Endothelial cell of umbilical vein (primary cell): ENCODE data around the gene KIFAP3. TPM values are rescaled to one million over a fixed set of nuclear protein-coding genes. Genes with fewer than 3 reads are reported as not detected.

Source experiments
- BruUV-seq: library from RNA; stranded (reverse); fragments of 400-500 nt; replicated peaks from 2 replicates; lab custom pipeline; 2021; lab: Mats Ljungman, UMichigan
- CTCF ChIA-PET: fragments of 300-600, 350-600 bp; sonication (Branson Sonifier 250); formaldehyde crosslinking; loops from one replicate; lab custom pipeline; 2021; ENCODE audit warnings: antibody characterized with exemption, inconsistent platforms; lab: Charles Lee
- POLR2A ChIA-PET: fragments of 300-600, 350-600 bp; sonication (Branson Sonifier 250); formaldehyde crosslinking; loops from one replicate; lab custom pipeline; 2021; ENCODE audit warnings: antibody characterized with exemption, inconsistent platforms; lab: Charles Lee
- DNase-seq: peaks from one replicate; pipeline ENCODE4 v3.0.0-alpha.2; 2011; ENCODE audit warnings: low read depth, low spot score
- FAIRE-seq: peaks from 2 replicates; lab custom pipeline; 2011; peaks lifted over from hg19 to GRCh38; lab: Jason Lieb, UNC
- H2AFZ ChIP-seq: 2 replicates; pipeline ENCODE4 v1.6.0; 2012; ENCODE audit warnings: low read depth, low read length, control low read depth, inconsistent platforms
- H3K27ac ChIP-seq: 2 replicates; pipeline ENCODE4 v1.5.1; 2011; ENCODE audit warnings: low read depth, mild to moderate bottlenecking, control low read depth, low read length, moderate library complexity; ENCODE audit not compliant: insufficient read depth
- H3K27me3 ChIP-seq, 2 experiments: 2 replicates each; pipeline versions ENCODE4 v1.6.0 to v1.6.1; 2011; ENCODE audit warnings: low read length in 2 of 2, mixed read lengths in 1 of 2; ENCODE audit not compliant: control insufficient read depth in 2 of 2, insufficient read depth in 2 of 2
- H3K36me3 ChIP-seq, 2 experiments: 2 replicates in 1 of 2; 3 replicates in 1 of 2; pipeline ENCODE4 v1.5.1; 2011; ENCODE audit warnings: low read length in 2 of 2, mild to moderate bottlenecking in 1 of 2, moderate library complexity in 1 of 2; ENCODE audit not compliant: control insufficient read depth in 2 of 2, insufficient read depth in 2 of 2; ENCODE audit errors: extremely low read depth in 1 of 2
- H3K4me1 ChIP-seq: 3 replicates; pipeline ENCODE4 v1.5.1; 2011; ENCODE audit warnings: mild to moderate bottlenecking, low read length; ENCODE audit not compliant: control insufficient read depth, insufficient read depth; ENCODE audit errors: extremely low read depth
- H3K4me2 ChIP-seq: 2 replicates; pipeline ENCODE4 v1.6.1; 2011; ENCODE audit warnings: low read length, control low read depth, mixed read lengths; ENCODE audit not compliant: insufficient read depth
- H3K4me3 ChIP-seq, 3 experiments: fragments of 200-600 bp in 1 of 3; sonication (generic), shearing (Covaris generic) in 1 of 3; replicated peaks in 1 of 3; 2 replicates each; pipeline ENCODE4 v1.5.1; 2011 to 2016; ENCODE audit warnings: control low read depth in 3 of 3, low read length in 3 of 3, mild to moderate bottlenecking in 2 of 3, inconsistent platforms in 1 of 3, low read depth in 1 of 3, moderate library complexity in 1 of 3; ENCODE audit not compliant: insufficient read depth in 1 of 3
- H3K79me2 ChIP-seq: 2 replicates; pipeline ENCODE4 v1.6.0; 2012; ENCODE audit warnings: low read length, inconsistent platforms; ENCODE audit not compliant: control insufficient read depth, insufficient read depth
- H3K9ac ChIP-seq: replicated peaks from 2 replicates; pipeline ENCODE3; 2011; ENCODE audit warnings: low read length, control low read depth; ENCODE audit not compliant: insufficient read depth; ENCODE audit errors: extremely low read depth
- H3K9me1 ChIP-seq: replicated peaks from 3 replicates; pipeline ENCODE4 v1.6.0; 2011; ENCODE audit warnings: mild to moderate bottlenecking, low read length; ENCODE audit not compliant: control insufficient read depth, insufficient read depth; ENCODE audit errors: extremely low read depth
- H3K9me3 ChIP-seq: replicated peaks from 2 replicates; pipeline ENCODE4 v1.5.1; 2012; ENCODE audit warnings: low read length, inconsistent platforms; ENCODE audit not compliant: control insufficient read depth, insufficient read depth
- H4K20me1 ChIP-seq: replicated peaks from 2 replicates; pipeline ENCODE3; 2011; ENCODE audit warnings: mild to moderate bottlenecking, low read length; ENCODE audit not compliant: control insufficient read depth, insufficient read depth; ENCODE audit errors: extremely low read depth
- CTCF ChIP-seq, 2 donors: IDR thresholded peaks; 1 replicate in 1 of 2; 2 replicates in 1 of 2; pipeline ENCODE4 v1.5.1; 2011; ENCODE audit warnings: low read length in 2 of 2, mild to moderate bottlenecking in 2 of 2, moderate library complexity in 2 of 2, control low read depth in 1 of 2, inconsistent platforms in 1 of 2, low read depth in 1 of 2; ENCODE audit not compliant: insufficient read depth in 1 of 2; ENCODE audit errors: extremely low read depth in 1 of 2
- EZH2 ChIP-seq: IDR thresholded peaks from 2 replicates; pipeline ENCODE4 v1.6.1; 2012; ENCODE audit warnings: borderline replicate concordance, low read depth, mild to moderate bottlenecking, moderate library complexity, low read length, inconsistent platforms; ENCODE audit not compliant: severe bottlenecking
- FOS ChIP-seq: IDR thresholded peaks from 2 replicates; pipeline ENCODE4 v1.6.1; 2011; ENCODE audit warnings: mild to moderate bottlenecking, low read length, moderate library complexity, borderline replicate concordance; ENCODE audit not compliant: insufficient read depth
- JUN ChIP-seq: IDR thresholded peaks from 2 replicates; pipeline ENCODE4 v1.6.1; 2011; ENCODE audit warnings: borderline replicate concordance, low read depth; ENCODE audit not compliant: insufficient read length, insufficient read depth
- MAX ChIP-seq: IDR thresholded peaks from 2 replicates; pipeline ENCODE4 v1.6.1; 2011; ENCODE audit not compliant: insufficient read depth, insufficient read length
- POLR2A ChIP-seq: IDR thresholded peaks from 2 replicates; pipeline ENCODE4 v1.6.1; 2012; ENCODE audit warnings: low read depth, mild to moderate bottlenecking, control low read depth, low read length
- POLR2AphosphoS5 ChIP-seq: IDR thresholded peaks from 2 replicates; pipeline ENCODE4 v1.6.1; 2012; ENCODE audit warnings: low read depth, mild to moderate bottlenecking, control low read depth, low read length, moderate library complexity; ENCODE audit not compliant: insufficient read depth
- dilution Hi-C: fragments of 300-500 bp; cut with MboI; formaldehyde crosslinking; loops from one replicate; pipeline ENCODE4 v1.15.0; 2019; ENCODE audit warnings: low sequenced_read_pairs; ENCODE audit not compliant: extremely low pct_ligation_motif_present
- intact Hi-C: fragments of 100-400 bp; cut with micrococcal nuclease; formaldehyde crosslinking; loops from one replicate; pipeline ENCODE4 v1.10.0; 2022
- polyA plus RNA-seq, 4 experiments: library from polyadenylated mRNA; depleted of rRNA in 3 of 4; stranded (reverse) in 3 of 4; unstranded in 1 of 4; fragments of >200 nt; gene quantifications; 2 replicates each; pipeline versions ENCODE4 v1.2.1 to v1.2.3, GENCODE V29; 2011 to 2012; ENCODE audit warnings: missing spikeins in 1 of 4
- total RNA-seq: library from RNA; stranded (reverse); gene quantifications from 2 replicates; pipeline ENCODE4 v1.2.3, GENCODE V29; 2021

Gene KIFAP3
- total and polyA plus RNA-seq, 2 donors (not counting 3 experiments of a cell fraction or from before 2014, with no cell fraction given), result 6.4 to 17.5 TPM

- no peaks in the 10 kb centered on the region for H4K20me1 ChIP-seq
- FAIRE-seq, result no peak
- no peaks in the 10 kb centered on the region for H3K79me2 ChIP-seq
- H2AFZ ChIP-seq, result no peak overlapping the region
- no peaks in the 10 kb centered on the region for H3K36me3 ChIP-seq
- intact Hi-C loops (no loop called here), dilution Hi-C loops (no loop called here)
- no peak overlapping the region for H3K27ac ChIP-seq
- no peak overlapping the region for H3K4me3 ChIP-seq
- H3K9me1 ChIP-seq, result no peaks in the 10 kb centered on the region
- CTCF ChIA-PET, result interaction anchor here (1.7 kb wide), 1 partner anchor 30 kb away, joined by 3 read pairs; no protein-coding TSS in a partner anchor
- no peak for DNase-seq
- no TSS peak for BruUV-seq
- no peaks in the 10 kb centered on the region for H3K27me3 ChIP-seq
- TF ChIP-seq CTCF (IDR thresholded peaks at IDR 0.05; ENCODE audit: extremely low read depth in 1 of 2, insufficient read depth in 1 of 2, low read depth in 1 of 2, low read length in 2 of 2) (no peak), FOS (no peak), POLR2AphosphoS5 (no peak), EZH2 (no peak), MAX (no peak), POLR2A (no peak), JUN (no peak)
- no peaks in the 10 kb centered on the region for H3K4me1 ChIP-seq
- POLR2A ChIA-PET, result no interaction called here
- H3K9ac ChIP-seq, result no peak overlapping the region
- H3K9me3 ChIP-seq, result no peaks in the 10 kb centered on the region
- no peak overlapping the region for H3K4me2 ChIP-seq
These were observed 25.2 kb downstream of the KIFAP3 start for GRCh38 chr1:170049176-170049800.
